Cardiac fibroblast (primary cell): ENCODE measurements around the gene ZNF358.
A peak's percentile ranks its signal among the peaks of the same experiment; 100 is the strongest.

Source experiments
- DNase-seq, 2 donors: peaks; one replicate each; pipeline versions ENCODE4 v3.0.0 to v3.0.0-alpha.2; 2010; ENCODE audit warnings: low read depth in 2 of 2
- H3K4me3 ChIP-seq, 2 donors: replicated peaks in 1 of 2; 1 replicate in 1 of 2; 2 replicates in 1 of 2; pipeline ENCODE4 v1.5.1; 2011; ENCODE audit warnings: low read depth in 2 of 2, low read length in 2 of 2, mild to moderate bottlenecking in 2 of 2, moderate library complexity in 1 of 2
- TF ChIP-seq, protein P1 (sequence below): IDR thresholded peaks from one replicate; pipeline ENCODE4 v1.5.1; 2011; ENCODE audit warnings: low read depth, mild to moderate bottlenecking, low read length, inconsistent platforms

The ZNF358 gene

DNA sequence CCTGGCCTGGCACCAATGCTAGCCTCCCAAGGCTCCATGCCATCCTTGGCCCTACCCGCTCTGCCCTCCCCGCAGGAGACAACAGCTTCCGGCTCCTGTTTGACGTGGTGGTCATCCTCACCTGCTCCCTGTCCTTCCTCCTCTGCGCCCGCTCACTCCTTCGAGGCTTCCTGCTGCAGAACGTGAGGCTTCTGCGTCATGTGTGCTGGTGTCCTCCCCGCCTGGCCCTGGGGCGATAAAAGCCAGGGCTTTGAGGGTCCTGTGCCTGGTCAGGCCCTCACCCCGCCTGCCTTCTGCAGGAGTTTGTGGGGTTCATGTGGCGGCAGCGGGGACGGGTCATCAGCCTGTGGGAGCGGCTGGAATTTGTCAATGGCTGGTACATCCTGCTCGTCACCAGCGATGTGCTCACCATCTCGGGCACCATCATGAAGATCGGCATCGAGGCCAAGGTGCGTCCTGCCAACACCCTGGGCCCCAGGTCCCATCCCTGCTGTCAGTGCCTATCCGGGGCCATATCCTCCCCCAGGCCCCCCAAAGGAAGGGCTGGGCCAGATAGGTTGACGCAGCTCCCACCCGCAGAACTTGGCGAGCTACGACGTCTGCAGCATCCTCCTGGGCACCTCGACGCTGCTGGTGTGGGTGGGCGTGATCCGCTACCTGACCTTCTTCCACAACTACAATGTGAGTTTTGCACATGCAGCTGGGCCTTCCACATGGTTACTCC is 12.8 kb downstream of the ZNF358 start:
- no peak overlapping the region for H3K4me3 ChIP-seq
- TF ChIP-seq, protein P1, sequence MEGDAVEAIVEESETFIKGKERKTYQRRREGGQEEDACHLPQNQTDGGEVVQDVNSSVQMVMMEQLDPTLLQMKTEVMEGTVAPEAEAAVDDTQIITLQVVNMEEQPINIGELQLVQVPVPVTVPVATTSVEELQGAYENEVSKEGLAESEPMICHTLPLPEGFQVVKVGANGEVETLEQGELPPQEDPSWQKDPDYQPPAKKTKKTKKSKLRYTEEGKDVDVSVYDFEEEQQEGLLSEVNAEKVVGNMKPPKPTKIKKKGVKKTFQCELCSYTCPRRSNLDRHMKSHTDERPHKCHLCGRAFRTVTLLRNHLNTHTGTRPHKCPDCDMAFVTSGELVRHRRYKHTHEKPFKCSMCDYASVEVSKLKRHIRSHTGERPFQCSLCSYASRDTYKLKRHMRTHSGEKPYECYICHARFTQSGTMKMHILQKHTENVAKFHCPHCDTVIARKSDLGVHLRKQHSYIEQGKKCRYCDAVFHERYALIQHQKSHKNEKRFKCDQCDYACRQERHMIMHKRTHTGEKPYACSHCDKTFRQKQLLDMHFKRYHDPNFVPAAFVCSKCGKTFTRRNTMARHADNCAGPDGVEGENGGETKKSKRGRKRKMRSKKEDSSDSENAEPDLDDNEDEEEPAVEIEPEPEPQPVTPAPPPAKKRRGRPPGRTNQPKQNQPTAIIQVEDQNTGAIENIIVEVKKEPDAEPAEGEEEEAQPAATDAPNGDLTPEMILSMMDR, result no peak
- no peak for DNase-seq

DNA sequence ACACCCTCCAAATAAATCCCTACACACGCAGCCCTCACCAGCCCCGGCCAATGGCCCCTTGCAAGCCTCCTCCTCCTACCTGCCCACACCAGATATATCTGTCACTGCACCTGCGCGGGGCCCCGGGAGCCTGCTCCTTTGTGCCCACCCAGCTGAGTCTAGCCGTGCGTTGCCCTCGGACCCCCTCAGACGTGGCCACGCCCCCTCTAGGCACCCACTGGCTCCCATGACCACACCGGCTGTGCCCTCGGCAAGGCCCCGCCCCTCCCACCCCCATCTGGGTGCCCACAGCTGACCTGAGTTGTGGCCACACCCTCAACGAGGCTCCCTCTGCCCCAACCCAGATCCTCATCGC is 13.3 kb downstream of the ZNF358 start:
- TF ChIP-seq, protein P1, result no peak

DNA sequence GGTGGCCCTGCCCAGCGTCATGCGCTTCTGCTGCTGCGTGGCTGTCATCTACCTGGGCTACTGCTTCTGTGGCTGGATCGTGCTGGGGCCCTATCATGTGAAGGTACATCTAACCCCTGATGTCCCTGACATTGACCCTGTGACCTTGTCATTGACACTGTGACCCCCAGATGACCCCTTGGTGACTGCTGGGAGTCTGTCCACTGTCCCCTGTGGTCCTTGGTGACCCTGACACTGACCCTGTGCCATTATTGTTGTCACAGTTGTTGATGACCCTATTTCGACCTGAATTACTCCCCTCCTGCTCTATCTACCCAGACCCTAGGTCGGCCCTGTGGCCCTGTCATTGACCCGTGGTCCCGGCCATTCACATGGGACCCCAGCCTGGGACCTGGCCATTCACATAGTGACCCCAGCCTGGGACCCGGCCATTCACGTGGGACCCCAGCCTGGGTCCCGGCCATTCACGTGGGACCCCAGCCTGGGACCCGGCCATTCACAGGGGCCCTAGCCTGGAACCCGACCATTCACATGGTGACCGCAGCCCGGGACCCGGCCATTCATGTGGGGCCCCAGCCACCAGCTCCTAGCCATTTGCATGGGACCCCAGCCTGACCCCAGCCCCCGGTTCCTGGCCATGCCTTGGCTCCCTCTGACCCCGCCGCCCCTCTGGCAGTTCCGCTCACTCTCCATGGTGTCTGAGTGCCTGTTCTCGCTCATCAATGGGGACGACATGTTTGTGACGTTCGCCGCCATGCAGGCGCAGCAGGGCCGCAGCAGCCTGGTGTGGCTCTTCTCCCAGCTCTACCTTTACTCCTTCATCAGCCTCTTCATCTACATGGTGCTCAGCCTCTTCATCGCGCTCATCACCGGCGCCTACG is 13.9 kb downstream of the ZNF358 start:
- DNase-seq, result no peak
- TF ChIP-seq, protein P1, result no peak
- no peak overlapping the region for H3K4me3 ChIP-seq

More for the DNA sequence above, 13.3 kb downstream of the ZNF358 start:
- no peak overlapping the region for H3K4me3 ChIP-seq
- no peak for DNase-seq

DNA sequence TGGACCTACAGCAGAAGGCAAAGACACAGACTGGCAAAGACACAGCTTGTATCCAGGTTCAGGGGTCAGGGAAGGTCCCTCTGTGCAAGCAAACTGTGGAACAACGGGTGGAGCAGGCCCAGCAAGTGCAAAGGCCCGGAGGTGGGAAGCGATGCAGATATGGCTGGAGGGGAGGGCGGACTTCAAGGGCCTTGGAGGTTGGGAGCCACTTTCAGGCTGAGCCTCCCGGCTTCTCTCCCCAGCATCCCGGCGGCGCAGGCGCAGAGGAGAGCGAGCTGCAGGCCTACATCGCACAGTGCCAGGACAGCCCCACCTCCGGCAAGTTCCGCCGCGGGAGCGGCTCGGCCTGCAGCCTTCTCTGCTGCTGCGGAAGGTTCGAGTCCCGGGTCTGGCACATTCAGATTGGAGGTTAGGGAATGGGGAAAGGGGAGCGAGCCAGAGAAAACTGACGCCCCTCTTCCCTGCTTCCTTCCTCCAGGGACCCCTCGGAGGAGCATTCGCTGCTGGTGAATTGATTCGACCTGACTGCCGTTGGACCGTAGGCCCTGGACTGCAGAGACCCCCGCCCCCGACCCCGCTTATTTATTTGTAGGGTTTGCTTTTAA is 17.5 kb downstream of the ZNF358 start:
- TF ChIP-seq, protein P1, result no peak
- H3K4me3 ChIP-seq, result peak overlapping the region; percentile 98 to 99
- DNase-seq, result peak; percentile 63 to 77

DNA sequence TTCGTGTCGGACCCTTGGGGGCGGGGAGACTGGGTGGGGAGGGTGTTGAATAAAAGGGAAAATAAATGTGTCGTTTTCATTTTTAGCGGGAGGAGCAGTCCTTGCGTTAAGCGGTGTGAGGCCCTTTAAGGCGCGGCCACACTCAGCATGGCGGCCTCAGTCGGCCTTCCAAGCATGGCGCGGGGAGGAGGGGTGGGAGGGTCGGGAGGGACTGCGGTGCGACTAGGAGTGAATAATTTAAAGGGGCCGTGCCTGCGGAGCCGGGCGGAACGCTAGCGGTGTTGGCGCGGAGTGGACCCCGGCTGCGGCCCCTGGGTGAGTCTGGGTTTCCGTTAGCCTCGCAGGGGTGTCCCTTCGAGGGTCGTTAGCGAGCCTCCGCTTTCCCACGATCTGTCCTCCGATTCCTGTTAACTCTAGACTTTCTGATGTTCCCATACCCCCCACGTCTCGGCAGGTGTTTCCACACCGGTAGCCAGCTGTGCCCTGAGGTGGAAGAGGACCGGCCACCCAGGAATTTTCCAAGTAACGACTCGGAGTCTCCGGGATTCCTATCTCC is 18.1 kb downstream of the ZNF358 start:
- peak overlapping the region; percentile 98 to 99 for H3K4me3 ChIP-seq
- peak; percentile 91 to 92 for DNase-seq
- TF ChIP-seq, protein P1, result no peak

DNA sequence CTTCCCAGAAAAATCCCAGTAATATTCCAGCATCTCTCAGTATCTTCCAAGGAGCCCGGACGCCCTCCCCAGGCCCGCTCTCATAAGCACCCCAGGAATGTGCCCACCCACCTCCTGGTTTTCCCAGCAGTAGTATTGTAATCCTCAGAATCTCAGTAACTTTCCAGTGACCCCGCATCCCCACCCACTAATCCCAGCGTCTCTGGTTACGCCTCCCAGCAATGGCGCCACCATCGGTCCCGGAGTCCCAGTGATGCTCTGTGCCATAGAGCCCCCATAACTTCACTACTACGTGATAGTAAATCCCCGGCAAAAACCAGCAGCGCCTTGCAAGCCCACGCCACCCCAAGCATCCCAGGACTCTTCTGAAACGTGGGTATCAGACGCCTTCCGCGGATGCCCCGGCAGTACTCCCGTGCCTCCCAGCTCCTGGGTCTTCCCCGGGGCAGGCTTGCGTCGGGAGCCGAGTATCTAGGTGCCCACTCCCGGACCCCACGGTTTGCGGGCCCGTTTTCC is 18.7 kb downstream of the ZNF358 start:
- TF ChIP-seq, protein P1, result no peak
- peak; percentile 60 to 83 for DNase-seq
- H3K4me3 ChIP-seq, result peak overlapping the region; percentile 98 to 99
